NCI-H82 (cell line): Measurements from ENCODE around the gene WASHC2A.
"Not testable (repeated sequence)": the region's sequence is repeated elsewhere in the genome, so short reads cannot be mapped to it uniquely, and the experiment has no call there.

Source experiments
- DNase-seq: peaks from one replicate; lab custom pipeline; 2025; lab: John Stamatoyannopoulos, UW

WASHC2A gene

DNA sequence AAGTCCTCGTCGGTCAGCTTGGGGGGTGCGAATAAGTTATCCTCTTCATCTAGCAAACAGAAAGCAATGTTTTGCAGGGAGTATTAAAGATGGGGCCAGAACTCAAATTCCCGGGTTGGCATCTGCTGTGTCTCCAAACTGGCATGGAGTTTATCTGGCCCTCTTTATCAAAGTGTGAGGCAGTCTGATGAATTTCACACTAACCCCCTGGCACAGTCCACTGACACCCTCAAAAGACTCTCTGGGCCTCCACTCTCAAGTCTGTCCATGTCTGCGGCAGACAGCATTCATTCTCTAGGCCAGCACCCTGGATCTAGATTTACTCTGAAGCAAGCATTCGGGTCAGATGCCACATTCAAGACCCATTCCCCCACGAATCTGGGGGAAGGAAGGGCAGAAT lies 6.2 kb upstream of the WASHC2A start:
- DNase-seq = not testable (repeated sequence)

DNA sequence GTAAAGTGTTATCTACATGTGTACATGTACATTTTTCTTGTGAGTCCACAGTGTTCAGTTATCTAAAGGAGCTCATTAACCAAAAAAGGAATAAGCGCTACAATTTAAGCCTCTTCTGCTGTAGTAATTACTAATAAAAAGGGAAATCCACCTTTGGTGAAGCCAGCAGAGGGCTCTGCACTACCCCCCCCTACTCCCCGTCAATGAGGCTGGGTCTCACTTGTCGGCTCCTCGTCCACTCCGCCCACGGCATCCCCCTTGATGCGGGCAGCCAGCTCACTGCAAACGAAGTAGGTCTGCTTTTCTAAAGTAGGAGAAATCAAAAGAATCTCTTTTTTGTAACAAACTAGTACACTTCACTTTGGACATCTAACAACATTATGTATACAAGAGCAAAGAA lies 4.7 kb upstream of the WASHC2A start:
- DNase-seq = peak; percentile 13

DNA sequence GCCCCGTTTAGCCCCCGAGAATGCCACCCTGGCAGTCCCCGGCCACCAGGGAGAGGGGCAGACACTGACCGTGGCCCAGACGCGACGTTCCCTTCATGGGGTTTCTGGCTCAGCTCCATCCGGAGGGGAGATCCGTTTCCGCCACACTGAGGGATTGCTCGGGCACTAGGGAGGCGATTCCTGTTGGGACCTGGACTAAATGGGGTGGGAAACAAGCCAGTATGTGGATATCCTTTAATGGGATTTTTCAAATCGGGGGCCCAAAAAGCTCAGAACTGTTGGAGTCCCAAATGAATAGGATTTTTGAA lies 552 bp downstream of the WASHC2A start:
- DNase-seq = not testable (repeated sequence)

DNA sequence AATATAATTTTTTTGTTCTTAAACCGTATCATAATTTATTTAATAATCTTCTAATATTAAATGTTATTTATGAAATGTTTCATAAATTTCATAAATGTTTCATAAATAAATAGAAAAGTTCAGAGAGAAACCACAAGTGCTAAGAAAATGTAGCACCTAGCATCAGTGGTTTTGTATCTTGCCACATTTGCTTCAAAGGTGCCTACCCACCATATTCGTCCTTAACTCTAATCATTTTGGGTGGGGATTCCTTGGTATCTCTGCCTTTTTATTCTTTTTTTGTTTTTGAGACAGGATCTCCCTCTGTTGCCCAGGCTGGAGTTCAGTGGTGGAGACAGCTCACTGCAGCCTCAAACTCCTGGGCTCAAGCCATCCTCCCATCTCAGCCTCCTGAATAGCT lies 7.4 kb downstream of the WASHC2A start:
- not testable (repeated sequence) for DNase-seq

DNA sequence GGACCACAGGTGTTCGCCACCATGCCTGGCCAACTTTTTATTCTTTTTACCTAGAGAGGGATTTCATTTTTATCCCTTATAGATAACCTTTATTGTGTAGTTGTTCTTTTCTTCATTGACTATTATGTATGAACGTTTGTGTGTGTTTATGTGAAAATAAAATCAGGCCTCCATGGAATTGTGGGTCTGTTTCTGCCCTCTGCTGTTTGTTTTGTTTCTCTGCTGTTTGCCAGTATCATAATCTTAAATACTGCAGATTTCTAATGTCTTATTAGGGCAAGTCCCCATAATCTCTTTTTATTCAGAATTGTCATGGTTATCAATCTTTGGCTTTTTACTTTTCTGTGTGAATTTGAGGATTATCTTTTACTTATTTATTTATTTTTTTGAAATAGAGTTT lies 7.8 kb downstream of the WASHC2A start:
- DNase-seq = not testable (repeated sequence)

DNA sequence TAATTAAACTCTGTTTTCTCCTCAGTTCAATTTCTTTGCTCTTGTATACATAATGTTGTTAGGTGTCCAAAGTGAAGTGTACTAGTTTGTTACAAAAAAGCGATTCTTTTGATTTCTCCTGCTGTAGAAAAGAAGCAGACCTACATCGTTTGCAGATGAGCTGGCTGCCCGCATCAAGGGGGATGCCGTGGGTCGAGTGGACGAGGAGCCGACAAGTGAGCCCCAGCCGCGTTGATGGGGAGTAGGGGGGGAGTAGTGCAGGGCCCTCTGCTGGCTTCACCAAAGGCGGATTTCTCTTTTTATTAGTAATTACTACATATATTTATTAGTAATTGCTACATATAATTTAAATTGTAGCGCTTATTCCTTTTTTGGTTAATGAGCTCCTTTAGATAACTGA lies 23.6 kb downstream of the WASHC2A start:
- not testable (repeated sequence) for DNase-seq

DNA sequence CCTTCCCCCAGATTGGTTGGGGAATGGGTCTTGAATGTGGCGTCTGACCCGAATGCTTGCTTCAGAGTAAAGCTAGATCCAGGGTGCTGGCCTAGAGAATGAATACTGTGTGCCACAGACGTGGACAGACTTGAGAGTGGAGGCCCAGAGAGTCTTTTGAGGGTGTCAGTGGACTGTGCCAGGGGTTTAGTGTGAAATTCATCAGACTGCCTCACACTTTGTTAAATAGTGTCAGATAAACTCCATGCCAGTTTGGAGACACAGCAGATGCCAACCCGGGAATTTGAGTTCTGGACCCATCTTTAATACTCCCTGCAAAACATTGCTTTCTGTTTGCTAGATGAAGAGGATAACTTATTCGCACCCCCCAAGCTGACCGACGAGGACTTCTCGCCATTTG lies 25.2 kb downstream of the WASHC2A start:
- DNase-seq = not testable (repeated sequence)

DNA sequence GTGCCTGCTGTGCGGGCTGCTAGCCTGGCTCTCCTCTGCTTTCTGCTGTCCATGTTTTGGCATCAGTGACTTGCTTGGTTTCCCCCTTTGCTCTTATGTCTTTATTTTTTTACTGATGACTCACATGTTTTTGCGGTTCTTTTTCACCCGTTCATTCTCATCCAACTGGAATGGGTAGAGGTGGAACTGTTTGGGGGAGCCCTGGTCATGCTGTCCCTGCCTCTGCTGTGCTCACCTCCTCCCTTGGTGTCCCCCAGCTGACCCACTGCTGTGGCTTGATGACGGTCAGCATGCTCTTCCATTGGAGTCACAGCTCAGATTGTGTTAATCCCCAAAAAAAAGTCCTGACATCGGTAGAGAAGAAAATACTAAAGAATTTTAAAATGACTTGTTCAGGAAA lies 26.9 kb downstream of the WASHC2A start:
- DNase-seq = not testable (repeated sequence)

DNA sequence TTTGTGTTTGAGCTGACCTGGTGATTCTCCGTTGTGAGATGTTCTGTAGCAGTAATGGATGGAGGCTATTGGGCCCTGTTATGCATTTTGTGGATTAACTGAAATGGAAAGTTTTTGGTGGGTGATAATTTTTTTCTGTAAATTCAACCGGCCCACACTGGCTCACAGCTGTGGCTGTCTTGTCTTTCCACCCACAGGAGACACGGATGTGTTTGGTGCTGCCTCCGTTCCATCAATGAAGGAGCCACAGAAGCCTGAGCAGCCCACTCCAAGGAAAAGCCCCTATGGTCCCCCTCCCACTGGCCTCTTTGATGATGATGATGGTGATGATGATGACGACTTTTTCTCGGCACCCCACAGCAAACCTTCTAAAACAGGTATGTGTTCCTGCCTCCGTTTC lies 27.6 kb downstream of the WASHC2A start:
- not testable (repeated sequence) for DNase-seq

DNA sequence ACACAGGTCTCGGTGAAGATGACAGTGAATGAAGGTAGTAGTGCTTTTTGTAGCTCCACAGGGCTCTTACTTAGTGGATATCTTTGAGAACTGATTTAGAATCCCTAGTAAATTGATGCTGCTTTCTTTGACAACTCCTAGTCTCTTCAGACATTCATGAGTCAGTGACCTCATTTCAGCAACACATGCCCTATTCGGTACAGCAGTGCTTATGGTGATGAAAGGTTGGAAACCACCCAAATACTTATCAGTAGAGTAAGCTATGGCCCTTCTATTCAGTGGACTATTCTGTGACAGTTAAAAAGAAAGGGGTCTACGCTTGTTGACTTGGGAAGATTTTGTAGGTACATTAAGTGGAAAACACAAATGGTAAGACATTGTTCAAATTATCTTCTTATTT lies 29.0 kb downstream of the WASHC2A start:
- not testable (repeated sequence) for DNase-seq

DNA sequence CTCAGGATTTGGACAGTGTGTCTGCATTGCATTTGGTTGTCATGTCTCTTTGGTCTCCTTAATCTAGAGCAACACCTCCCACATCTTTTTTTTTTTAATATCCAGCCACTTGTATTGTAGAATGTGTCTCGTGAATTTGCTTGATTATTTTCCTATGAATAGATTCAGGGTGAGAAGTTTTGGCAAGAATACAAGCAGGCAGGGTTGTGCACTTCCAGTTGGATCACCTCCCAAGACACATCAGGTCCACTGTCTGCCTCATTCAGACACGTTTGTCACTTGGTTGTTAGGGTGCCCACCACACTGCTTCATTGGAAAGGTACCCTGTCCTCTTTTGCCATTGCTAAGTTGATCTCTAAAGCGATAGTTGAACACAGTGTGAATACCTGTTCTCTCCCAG lies 30.9 kb downstream of the WASHC2A start:
- not testable (repeated sequence) for DNase-seq

DNA sequence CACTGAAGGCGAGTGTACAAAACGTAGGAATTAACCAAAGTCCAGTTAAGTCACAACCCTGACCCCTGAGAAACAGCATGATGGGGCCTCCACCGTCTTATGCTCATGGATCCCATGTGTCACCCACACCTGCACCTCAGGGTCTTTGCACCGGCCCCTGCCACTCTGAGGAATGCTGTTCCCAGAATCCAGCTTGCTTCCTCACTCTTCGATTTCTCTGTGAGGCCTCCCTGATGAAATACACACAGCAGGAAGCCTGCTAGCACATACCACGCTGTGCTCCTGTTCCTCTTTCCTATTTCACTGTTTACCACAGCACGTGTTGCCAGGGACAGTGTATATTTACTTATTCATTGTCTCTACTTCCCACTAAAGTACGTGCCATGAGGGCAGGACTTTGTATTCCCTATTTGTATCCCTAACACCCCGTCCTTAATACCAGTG lies 33.4 kb downstream of the WASHC2A start:
- not testable (repeated sequence) for DNase-seq

DNA sequence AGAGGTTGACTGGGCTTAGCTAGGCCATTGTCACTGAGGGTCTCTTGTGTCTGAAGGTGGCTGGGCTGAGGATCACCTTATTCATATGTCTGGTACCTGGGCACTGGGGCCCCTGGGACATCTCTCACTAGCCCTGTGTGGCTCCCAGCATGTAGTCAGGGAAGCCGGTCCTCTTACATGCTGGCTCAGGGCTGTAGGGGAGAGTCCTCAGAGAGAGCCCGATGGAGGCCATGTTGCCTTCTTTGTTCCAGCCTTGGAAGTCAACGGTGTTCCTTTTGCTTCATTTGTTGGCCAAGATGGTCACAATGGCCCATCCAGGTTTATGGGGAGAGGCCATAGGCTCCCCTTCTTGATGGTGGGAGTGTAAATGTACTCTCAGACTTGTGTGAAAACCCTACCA lies 34.0 kb downstream of the WASHC2A start:
- not testable (repeated sequence) for DNase-seq

DNA sequence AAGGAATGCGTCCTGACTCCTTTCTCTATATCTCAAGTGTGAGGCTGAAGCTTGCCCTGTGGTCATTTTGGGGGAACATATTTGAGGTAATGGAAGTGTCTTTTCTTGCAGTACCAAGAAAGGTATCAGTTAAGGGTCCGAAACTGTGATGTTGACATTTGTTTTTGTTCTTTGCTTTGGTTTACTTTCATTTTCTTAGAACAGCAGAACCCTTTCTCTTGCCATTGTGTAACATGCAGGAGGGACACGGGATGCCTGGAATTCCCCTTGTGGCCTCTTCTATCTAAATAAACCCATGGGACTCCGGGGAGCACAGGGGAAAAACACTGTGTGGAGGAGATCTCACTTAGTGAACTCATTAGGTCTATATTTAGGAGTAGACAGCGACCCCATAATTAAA lies 34.5 kb downstream of the WASHC2A start:
- DNase-seq = not testable (repeated sequence)

DNA sequence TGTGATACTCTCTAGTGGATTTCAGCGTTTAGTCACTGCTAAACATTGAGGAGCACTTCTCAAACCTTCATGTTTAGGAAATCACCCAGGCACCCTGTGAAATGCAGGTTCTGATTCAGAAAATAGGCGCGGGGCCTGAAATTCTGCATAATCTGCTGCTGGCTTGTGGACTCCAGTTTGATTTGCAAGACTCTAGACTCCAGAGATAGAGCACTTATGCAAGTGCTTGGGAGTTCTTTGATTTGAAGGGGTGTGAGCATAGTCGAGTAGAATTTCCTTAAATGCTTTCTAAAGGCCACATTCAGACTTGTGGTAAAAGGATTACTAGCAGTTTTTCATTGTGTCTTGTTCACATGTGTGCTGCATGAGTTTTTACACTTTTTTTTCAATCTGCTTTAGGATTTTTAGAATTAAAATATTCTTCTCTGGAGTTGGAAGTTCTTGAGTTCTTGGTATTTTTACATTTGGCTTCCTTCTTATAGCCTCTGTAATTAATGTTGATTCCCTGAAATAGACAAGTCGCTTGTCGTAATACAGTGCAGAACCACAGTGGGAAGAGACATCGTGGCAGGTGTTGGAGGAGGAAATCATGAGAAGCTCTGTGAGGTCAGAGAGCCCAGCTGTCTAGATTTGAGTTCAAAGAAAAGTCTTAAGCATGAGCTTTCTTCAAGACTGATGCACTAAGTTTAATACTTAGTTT lies 41.4 kb downstream of the WASHC2A start:
- DNase-seq = not testable (repeated sequence)

DNA sequence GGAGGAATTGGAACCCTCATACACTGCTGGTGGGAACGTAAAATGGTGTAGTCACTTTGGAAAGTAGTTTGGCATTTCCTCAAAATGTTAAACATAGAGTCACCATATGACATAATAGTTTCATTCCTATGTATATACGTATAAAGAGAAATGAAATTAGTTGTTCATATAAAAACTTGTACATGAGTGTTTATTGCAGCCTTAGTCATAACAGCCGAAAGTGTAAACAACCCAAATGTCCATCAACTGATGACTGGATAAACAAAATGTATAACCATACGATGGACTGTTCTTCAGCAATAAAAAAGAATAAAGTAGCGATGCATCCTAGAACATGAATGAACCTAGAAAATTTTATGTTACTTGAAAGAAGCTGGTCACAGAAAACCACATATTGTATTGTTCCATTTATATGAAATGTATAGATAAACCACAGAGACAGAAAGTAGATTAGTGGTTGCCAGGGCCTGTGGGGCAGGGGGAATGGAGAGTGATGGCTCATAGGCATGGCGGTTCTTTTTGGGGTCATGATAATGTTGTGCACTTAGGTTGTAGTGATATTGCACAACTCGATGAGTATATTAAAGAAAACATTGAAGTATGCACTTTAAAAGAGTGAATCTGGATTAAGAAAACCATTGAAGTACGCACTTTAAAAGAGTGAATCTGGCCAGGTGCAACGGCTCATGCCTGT lies 44.8 kb downstream of the WASHC2A start:
- not testable (repeated sequence) for DNase-seq

DNA sequence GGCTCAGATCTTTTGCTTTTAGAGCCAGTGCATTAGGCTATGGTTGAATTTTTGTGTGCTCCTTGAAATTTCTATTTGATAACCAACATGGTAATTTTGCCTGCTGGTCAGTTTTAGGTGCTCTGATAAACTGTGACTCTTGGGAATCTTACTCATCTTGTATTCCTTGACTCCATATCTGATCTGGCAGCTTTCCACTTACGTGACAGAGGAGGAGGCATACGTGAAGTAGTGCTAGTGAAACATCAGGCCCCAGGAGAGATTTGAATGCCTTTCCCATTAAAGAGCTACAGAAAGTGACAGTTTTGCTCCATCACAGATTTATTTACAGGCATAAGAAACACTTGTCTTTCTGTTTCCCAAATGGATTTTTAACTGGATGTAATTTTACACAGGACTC lies 59.0 kb downstream of the WASHC2A start:
- not testable (repeated sequence) for DNase-seq

DNA sequence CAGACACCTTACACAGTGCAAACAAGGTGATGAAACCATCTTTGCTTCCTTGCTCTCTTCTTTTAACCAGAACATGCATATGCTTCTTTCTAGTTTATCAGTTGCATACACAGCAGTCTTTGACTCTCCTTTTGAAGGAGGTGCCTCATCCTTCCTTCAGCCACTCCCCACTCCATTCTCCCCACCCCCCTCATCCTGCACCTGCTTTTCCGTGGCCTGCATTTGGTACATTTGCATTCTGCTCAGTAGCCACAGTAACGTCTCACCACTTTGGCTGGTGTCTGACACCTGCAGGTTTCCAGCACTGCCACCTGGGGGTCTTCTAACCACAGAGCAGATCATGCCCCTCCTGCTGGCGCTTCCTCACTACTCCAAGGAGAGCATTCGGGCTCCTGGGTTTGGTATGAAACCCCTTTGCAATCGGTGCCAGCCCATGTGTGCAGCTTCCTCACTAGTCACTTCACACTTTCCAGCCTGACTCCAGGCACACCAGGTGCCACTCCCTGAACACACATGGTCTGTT lies 60.1 kb downstream of the WASHC2A start:
- not testable (repeated sequence) for DNase-seq

DNA sequence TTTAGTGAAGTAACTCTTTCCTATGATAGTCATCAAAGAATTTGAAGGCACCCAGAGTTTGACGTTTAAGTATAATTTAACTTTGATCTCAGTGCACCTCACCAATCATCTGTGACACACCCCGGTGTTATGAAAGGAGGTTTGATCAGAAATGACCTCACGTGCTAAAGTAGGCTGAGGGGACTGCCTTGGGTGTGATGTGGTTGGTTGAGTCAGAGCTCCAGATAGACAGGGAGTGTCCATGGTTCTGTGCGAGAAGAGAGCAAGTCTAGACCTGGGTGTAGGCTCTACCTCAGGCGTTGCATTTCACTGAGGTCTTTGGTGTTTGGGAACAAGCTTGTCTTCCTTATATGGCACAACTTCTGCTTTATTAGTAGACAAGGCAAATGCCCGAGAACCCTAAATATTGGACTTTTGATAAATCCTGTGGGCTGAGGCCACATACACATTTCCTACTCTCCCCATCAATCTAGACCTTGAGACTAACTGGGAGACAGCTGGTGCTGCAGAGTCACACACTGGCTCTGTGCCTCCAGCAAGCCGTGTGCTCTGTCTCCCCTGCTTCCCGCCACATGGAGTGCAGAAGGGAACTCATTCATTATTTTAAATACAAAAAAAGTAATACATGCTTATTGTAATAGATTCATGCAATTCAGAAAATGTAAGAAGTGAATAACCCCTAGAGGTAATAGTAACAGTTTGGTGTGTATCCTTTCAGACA lies 63.7 kb downstream of the WASHC2A start:
- not testable (repeated sequence) for DNase-seq

DNA sequence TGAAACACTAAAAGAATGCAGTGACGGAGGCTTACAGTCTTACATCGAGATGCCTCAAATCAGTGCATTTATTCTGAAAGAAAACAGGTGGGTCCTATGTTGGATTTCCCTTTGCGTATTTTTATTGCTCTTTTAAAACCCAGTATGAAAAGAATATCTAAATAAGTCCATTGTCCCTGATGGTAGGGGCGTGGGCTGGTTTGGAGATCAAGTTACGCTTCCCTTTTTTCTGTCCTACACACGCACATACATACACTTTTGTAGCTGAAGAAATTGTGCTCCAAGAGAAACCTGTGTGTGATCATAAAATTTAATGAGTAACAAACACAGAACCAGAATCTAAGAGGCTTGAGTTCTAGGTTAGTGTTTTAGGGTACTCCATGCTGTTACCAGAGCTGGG lies 64.6 kb downstream of the WASHC2A start:
- not testable (repeated sequence) for DNase-seq

DNA sequence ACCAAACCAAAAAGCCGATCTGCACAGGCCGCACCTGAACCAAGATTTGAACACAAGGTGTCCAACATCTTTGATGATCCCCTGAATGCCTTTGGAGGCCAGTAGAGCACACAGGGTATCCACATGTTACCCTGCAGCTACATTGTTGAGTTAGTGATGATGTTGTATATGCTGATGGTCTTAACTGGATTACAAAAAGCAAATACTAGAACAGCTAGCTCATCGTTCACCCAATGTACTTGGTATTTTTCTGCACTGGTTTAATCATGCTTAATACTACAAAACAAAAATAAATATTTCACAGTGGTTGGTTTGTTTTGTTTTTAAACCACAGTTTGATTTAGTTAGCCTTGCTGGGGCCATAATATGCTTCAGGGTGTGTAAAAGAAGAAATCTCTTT lies 65.1 kb downstream of the WASHC2A start:
- not testable (repeated sequence) for DNase-seq

DNA sequence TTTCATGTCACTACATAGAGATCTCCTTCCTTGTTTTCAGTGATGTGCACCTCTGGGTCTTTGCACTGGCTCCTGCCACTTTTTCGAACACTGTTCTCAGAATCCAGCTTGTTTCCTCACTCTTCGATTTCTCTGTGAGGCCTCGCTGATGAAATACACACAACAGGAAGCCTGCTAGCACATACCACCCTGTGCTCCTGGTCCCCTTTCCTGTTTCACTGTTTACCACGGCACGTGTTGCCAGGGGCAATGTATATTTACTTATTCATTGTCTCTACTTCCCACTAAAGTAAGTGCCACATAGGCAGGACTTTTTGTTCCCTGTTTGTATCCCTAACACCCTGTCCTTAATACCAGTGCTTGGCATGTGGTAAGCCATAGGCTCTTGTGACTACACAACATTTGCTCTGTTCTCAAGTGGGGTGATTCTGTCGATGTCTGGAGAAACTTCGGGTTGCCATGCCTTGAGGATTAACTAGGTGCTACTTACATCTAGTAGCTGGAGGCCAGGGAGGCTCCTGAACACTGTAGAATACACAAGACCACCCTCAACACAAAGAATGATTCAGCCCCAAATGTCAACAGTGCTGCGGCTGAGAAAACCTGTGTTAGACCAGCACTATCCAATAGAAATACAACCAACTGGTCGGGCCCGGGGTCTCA lies 75.9 kb downstream of the WASHC2A start:
- not testable (repeated sequence) for DNase-seq
